H1 (cell line): ENCODE results near the gene KLHL5. TPM values are rescaled to one million over a fixed set of nuclear protein-coding genes. Genes with fewer than 3 reads are reported as not detected.

Experiments used
- CBX5 ChIP-seq: fragments of 300-800, 300-1000 bp; sonication (generic); IDR thresholded peaks from 2 replicates; pipeline ENCODE4 v1.7.1; 2016; ENCODE audit warnings: antibody characterized with exemption, low read length, low read depth
- EP300 ChIP-seq, 2 experiments: IDR thresholded peaks; 1 replicate in 1 of 2; 2 replicates in 1 of 2; pipeline ENCODE4 v1.6.1; 2011 to 2012; ENCODE audit warnings: low read depth in 2 of 2, low read length in 2 of 2, mild to moderate bottlenecking in 2 of 2, borderline replicate concordance in 1 of 2, inconsistent platforms in 1 of 2, moderate library complexity in 1 of 2
- KDM1A ChIP-seq: fragments of 200-600, 300-600 bp; sonication (generic); IDR thresholded peaks from 2 replicates; pipeline ENCODE4 v1.7.1; 2016; ENCODE audit warnings: mild to moderate bottlenecking, low read length, borderline replicate concordance
- MAX ChIP-seq: IDR thresholded peaks from 2 replicates; pipeline ENCODE4 v1.6.1; 2012; ENCODE audit warnings: inconsistent platforms
- SIRT6 ChIP-seq: IDR thresholded peaks from one replicate; pipeline ENCODE4 v1.7.1; 2012; ENCODE audit warnings: low read length, inconsistent platforms
- SUZ12 ChIP-seq: fragments of 200-600 bp; sonication (generic); IDR thresholded peaks from 2 replicates; pipeline ENCODE4 v1.6.1; 2012; ENCODE audit warnings: mild to moderate bottlenecking, inconsistent platforms, low read length, moderate library complexity, mixed read lengths
- polyA plus RNA-seq, 7 experiments: library from polyadenylated mRNA; depleted of rRNA in 3 of 7; stranded (reverse) in 5 of 7; unstranded in 2 of 7; fragments of >200 nt in 5 of 7; fragments of 200-250 nt in 2 of 7; gene quantifications; 1 replicate in 5 of 7; 2 replicates in 1 of 7; 4 replicates in 1 of 7; pipeline versions ENCODE4 v1.2.1 to v1.2.3, GENCODE V29; 2011 to 2013; ENCODE audit warnings: missing spikeins in 2 of 7, mixed read lengths in 2 of 7
- total RNA-seq: library from RNA; stranded (reverse); fragmentation: NEBNext Ultra II Directional; extraction: Animal tissue kit (Norgen Biotek cat#: 25700); gene quantifications from 2 replicates; pipeline ENCODE4 v1.2.1, GENCODE V29; 2021

The KLHL5 gene
- total and polyA plus RNA-seq, 2 of the 8 experiments (the other 6 are each of a cell fraction or from before 2014, with no cell fraction given): 13.0 to 23.6 TPM

DNA sequence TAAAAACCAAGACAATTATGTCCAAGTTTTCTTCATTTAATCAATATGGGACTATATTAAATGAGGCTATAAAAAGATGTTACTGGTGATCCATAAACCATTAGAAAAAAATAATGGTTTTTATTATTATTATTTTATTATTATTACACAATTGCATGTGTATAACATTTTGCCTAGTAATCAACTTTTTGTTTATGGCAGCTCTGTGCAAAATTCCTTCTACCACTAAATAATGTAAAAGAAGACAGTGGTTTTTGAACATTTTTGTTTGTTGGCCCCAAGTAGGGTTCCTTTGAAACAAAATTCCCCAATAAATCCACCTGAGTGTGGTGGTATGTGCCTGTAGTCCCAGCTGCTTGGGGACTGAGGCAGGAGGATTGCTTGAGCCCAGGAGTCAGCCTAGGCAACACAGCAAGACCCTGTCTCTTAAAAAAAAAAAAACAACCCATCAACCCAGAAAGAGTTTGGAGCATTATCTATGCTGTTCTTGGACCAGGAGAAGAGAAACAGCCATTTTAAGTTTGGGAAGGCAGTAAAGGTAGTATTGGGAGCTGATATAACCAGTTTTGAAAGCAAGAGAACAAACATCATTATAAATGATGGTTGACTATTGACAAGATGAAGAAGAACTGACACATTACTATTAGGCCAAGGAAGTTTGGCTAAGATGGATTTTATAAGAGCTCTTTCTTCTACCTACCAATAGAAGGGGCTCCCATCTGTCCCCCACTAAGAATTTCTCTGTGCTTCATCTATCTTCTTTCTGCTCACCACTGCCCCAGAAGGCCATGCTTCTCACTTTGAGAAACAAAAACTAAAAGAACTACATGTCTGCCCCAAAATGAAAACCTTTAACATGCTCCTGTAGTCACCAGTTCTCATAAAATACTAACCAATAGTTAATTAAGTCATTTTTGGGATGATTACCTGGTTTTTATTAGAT is 32.0 kb upstream of the KLHL5 start (continued):
- TF ChIP-seq KDM1A: no peak
- TF ChIP-seq SIRT6: no peak
- no peak for TF ChIP-seq MAX
- no peak for TF ChIP-seq CBX5
- no peak for TF ChIP-seq EP300 (IDR thresholded peaks at IDR 0.05; ENCODE audit: borderline replicate concordance in 1 of 2, low read depth in 2 of 2, low read length in 2 of 2)
- TF ChIP-seq SUZ12: no peak
